GM19043 (cell line): ENCODE measurements around the gene B4GALT5.
"Not testable (repeated sequence)": the region's sequence is repeated elsewhere in the genome, so short reads cannot be mapped to it uniquely, and the experiment has no call there.

Source experiments
- ATAC-seq: cut with Tn5 transposase; IDR thresholded peaks from one replicate; pipeline ENCODE4 v1.9.1; 2021; ENCODE audit warnings: low read depth; ENCODE audit not compliant: unreplicated experiment

B4GALT5 gene, protein sequence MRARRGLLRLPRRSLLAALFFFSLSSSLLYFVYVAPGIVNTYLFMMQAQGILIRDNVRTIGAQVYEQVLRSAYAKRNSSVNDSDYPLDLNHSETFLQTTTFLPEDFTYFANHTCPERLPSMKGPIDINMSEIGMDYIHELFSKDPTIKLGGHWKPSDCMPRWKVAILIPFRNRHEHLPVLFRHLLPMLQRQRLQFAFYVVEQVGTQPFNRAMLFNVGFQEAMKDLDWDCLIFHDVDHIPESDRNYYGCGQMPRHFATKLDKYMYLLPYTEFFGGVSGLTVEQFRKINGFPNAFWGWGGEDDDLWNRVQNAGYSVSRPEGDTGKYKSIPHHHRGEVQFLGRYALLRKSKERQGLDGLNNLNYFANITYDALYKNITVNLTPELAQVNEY

DNA sequence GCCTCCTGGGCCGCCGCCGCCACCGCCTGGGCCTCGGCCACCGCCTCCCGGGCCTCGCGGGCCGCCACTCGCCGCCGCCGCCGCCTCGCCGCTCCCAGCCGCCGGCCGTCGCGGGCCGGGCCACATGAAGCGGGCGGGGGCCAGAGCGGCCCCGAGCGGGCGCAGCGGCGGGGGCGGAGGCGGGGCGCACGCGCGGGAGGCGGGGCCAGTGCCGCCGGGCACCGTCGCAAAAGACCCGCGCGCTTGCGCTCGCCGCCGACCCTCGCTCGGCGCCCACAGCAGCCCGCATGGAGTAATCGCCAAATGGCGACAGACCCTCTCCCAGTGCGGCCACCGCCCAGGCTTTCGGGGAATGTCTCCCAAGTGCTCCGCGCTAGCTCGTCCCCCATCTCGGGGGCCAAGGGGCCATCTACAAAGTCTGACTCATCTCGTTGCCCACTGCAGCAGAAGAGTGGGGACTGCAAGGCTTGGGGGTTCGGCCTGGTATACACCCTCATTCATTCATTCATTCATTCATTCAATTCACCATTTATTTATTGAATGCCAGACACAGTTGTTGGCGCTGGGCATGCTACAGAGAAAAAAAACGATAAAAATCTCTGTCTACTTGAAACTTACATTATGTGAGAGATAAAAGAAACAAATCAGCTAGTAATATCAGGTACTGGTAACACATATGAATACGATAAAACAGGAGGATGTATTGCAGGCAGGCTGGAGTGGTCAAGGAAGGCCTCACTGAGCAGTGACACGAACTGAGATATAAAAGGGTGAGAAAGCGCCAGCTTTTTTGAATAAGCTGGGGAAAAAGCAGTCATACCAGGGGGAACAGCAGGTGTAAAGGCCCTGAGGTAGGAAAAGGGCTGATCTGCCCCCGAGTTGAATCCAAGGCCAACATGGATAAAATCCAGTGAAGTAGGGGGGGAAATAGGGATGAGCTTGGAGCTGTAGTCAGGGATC is at the start of gene B4GALT5:
Gene B4GALT5, minus strand, starts transcription at position 126 of the 960 bp plus-strand sequence. CDS start 188 bp downstream, outside the sequence.
- peak; percentile 67 for ATAC-seq

DNA sequence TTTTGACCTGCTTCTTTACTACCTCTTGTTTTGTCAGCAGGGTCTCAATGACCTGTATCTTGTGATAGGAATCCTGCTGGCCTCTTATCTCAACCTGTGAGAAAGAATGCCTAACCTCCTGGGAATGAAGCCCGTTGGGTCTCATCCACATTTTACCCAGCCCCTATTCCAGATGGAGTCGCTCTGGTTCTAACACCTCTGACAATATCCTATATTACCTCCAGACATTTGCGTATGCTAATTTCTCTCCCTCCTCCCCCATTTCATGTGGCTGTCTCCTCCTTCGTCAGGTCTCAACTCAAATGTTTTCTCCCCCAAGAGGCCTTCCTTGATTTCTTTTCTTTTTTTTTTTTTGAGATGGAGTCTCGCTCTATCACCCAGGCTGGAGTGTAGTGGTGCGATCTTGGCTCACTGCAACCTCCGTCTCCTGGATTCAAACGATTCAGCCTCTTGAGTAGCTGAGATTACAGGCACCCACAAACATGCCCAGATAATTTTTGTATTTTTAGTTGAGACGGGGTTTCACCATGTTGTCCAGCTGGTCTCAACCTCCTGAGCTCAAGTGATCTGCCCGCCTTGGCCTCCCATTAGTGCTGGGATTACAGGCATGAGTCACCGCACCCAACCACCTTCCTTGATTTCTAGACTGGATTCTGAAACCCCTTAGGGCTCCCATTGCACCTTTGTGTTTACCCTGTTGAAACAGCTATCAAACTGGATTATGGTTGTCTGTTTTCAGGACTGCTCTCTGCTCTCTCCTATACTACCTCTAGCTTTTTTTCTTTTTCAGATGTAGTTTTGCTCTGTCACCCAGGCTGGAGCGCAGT is 49.5 kb upstream of the B4GALT5 start:
- ATAC-seq = no peak

GRCh38 chr20:49761888-49762287 is 48.2 kb upstream of the B4GALT5 start:
- not testable (repeated sequence) for ATAC-seq

DNA sequence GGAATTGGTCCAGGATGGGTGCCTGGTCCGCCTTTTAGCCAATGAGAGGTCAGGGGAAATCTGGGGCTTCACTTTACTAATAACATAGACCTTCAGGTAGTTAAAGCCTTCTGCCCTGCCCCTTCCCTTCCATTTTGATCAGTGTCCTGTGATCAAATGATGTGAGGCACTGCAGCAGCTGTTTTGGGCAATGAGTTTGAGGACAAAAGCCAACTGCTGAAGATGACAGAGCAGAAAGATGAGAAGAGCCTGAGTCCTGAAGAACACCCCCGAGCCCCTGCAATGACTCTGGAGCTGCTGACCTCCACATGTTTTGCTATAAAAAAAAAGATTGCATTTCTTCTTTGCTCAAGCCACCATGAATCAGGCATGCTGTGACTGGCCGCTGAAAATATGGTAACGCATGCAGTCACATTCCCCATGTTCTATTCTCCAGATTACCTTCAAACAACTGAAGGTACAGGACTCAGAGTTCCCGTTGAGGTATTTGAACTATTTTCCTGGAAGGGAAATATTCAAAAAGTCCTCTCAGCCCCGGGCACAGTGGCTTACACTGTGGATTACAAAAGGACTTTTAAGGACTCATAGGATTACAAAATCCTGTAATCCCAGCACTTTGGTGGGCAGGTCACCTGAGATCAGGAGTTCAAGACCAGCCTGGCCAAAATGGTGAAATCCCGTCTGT is 45.7 kb upstream of the B4GALT5 start:
- no peak for ATAC-seq

GRCh38 chr20:49758781-49759180 is 45.1 kb upstream of the B4GALT5 start:
- no peak for ATAC-seq

GRCh38 chr20:49757597-49757996 is 43.9 kb upstream of the B4GALT5 start:
- no peak for ATAC-seq

DNA sequence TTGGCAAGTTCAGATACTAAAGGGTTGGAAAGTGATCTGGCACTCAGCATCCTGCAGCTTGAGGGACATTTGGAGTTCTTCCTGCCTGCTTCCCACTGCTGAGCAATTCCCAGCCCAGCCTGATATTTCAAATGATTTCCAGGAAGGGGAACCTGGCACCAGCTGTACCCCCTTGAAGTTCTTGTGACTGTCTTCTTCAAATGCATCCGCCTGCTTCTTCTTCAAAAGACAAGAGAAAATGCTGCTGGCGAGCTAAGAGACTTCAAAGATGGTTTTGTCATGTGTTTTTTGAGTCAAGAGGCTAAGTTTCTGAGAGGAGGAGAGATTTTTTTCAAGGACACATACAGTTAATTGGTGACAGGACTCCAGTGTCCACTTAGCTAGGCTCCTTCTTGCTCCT is 42.6 kb upstream of the B4GALT5 start:
- ATAC-seq = no peak

DNA sequence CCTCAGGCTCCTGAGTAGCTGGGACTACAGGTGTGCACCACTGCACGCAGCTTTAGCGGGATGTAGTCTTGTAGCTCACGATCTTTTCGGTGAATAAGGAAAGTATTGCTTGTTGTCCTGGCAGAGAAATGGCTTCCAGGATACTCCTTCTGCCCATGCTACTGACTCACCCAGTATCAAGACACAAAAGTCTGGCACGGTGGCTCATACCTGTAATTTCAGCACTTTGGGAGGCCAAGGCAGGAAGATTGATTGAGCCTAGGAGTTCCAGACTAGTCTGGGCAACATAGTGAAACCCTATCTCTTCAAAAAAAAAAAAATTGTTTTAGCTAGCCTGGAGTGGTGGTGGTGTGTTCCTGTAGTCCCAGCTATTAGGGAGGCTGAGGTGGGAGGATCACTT is 40.9 kb upstream of the B4GALT5 start:
- no peak for ATAC-seq

DNA sequence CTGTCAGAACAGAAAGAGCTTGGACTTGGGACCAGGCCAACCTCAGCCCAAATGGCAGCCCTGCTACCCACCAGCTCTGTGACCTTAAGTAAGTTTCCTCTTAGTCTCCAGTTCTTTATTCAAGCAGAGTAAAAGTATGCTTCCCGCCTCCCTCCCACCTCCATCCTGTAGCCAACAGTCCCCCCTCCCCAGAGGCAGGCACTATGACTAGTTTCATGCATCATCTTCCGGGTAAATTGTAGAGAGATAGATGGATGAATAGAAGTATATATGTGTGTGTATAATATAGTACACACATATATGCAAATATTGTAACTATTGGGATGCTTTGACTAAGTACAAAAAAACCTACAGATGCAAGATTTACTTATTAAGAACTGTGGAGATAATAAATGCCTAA is 39.5 kb upstream of the B4GALT5 start:
- ATAC-seq = no peak

GRCh38 chr20:49752201-49752903 is 38.7 kb upstream of the B4GALT5 start:
- ATAC-seq = no peak

GRCh38 chr20:49751397-49751736 is 37.7 kb upstream of the B4GALT5 start:
- no peak for ATAC-seq

- peak; percentile 61 for ATAC-seq
Measured at GRCh38 chr20:49750611-49751396, 37.1 kb upstream of the B4GALT5 start.

DNA sequence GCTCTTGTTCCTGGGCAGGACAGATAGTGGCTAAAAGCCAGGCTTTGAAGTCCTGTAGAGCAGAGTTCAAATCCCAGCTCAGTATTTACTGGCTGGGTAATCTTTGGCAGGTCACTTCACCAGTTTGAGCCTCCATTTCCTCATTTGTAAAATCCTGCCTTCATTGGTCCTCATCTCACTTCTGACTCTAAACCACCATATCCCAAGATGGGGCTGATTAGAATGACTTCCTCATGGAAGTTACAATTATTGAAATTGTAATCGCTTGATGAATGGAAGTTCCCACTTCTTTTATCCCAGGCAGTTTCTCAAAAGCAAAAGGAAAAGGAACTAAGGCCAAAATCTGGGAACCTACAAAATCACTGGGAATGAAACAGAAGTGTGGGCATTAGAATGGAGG is 35.9 kb upstream of the B4GALT5 start:
- no peak for ATAC-seq

DNA sequence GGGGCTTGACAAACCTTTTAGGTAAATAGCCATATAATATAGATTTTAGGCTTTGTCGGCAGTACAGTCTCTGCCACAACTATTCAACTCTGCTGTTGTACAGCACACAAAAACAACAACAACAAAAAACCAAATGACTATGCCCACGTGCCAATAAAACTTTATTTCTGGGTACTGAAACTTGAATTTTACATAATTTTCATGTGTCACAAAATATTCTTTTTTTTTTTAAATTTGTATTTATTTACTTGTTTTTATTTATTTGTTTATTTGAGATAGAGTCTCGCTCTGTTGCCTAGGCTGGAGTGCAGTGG is 34.8 kb upstream of the B4GALT5 start:
- no peak for ATAC-seq

GRCh38 chr20:49747707-49748524 is 34.2 kb upstream of the B4GALT5 start:
- no peak for ATAC-seq

DNA sequence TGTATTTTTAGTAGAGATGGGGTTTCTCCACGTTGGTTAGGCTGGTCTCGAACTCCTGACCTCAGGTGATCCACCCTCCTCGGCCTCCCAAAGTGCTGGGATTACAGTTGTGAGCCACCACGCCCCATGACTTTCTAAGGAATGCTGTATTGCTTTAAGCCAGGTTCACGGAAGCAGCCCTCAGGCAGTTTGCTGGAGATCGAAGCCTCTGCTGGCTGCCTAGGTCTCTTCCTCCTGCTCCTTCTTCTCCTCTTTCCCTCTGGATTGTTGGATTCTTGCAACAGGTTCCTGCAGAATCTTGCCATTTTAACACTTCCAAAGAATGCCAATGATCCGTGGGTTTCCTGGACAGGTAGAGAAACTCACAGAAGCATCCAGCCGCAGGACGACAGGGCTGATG is 29.3 kb upstream of the B4GALT5 start:
- no peak for ATAC-seq

- no peak for ATAC-seq
Measured at GRCh38 chr20:49741977-49742376, 28.3 kb upstream of the B4GALT5 start.

GRCh38 chr20:49740807-49741206 is 27.1 kb upstream of the B4GALT5 start:
- ATAC-seq = no peak
